Measurements from ENCODE around the gene HLA-G. TPM values are rescaled to one million over a fixed set of nuclear protein-coding genes. Genes with fewer than 3 reads are reported as not detected.
"Not testable (repeated sequence)": the region's sequence is repeated elsewhere in the genome, so short reads cannot be mapped to it uniquely, and the experiment has no call there.

HLA-G gene
- total RNA-seq, 2 experiments from 2014 or later, result 3.0 to 3.8 TPM

GRCh38 chr6:29875257-29875656, 47.6 kb downstream of the HLA-G start:
- no peak for TF ChIP-seq CTCF (IDR thresholded peaks at IDR 0.05)
- POLR2A ChIA-PET, result no interaction called here
- peaks cover 4% of the 10 kb centered on the region for H3K9me3 Mint-ChIP-seq
- intact Hi-C loops (cut with micrococcal nuclease), result no loop called here
- H3K27me3 Mint-ChIP-seq, result no peaks in the 10 kb centered on the region
- H3K27ac Mint-ChIP-seq, result no peak overlapping the region
- H3K4me3 Mint-ChIP-seq, result no peak overlapping the region
- DNase-seq, result no peak
- H3K36me3 Mint-ChIP-seq (ENCODE audit: low read depth), result no peaks in the 10 kb centered on the region
- ATAC-seq, result peak; percentile 65
- CTCF ChIA-PET, result interaction anchor here (1.0 kb wide), 1 partner anchor 10 kb away, joined by 3 read pairs; no protein-coding TSS in a partner anchor
- no peaks in the 10 kb centered on the region for H3K4me1 Mint-ChIP-seq (ENCODE audit: low read depth)

GRCh38 chr6:29875734-29876133, 48.1 kb downstream of the HLA-G start:
- H3K27ac Mint-ChIP-seq; H3K4me1 Mint-ChIP-seq (ENCODE audit: low read depth); H3K27me3 Mint-ChIP-seq; intact Hi-C loops (cut with micrococcal nuclease); DNase-seq; H3K4me3 Mint-ChIP-seq; ATAC-seq; POLR2A ChIA-PET; H3K36me3 Mint-ChIP-seq (ENCODE audit: low read depth); H3K9me3 Mint-ChIP-seq: not testable (repeated sequence)
- CTCF ChIA-PET, result interaction anchor here (1.0 kb wide), 1 partner anchor 10 kb away, joined by 3 read pairs; no protein-coding TSS in a partner anchor

Other genes with a start within 250 kb of the HLA-G start
- not detected for gene OR2H2, start 242.7 kb upstream of the HLA-G start, total RNA-seq
- 10 to 100 TPM; 10.8 to 10.9 TPM for gene GABBR1, start 194.6 kb upstream of the HLA-G start, total RNA-seq
- gene MOG, start 170.7 kb upstream of the HLA-G start, total RNA-seq, result not detected
- not detected for gene ZFP57, start 146.7 kb upstream of the HLA-G start, total RNA-seq
- 100 to 1,000 TPM; 172 TPM for gene HLA-F, start 104.4 kb upstream of the HLA-G start, total RNA-seq
- gene HLA-A, start 114.7 kb downstream of the HLA-G start, total RNA-seq, result 1,000 to 10,000 TPM; 1,275 to 1,335 TPM
- 10 to 100 TPM; 53.0 to 58.1 TPM for gene POLR1H, start 233.4 kb downstream of the HLA-G start, total RNA-seq
- 10 to 100 TPM; 33.8 to 34.1 TPM for gene PPP1R11, start 239.4 kb downstream of the HLA-G start, total RNA-seq
- gene RNF39, start 247.9 kb downstream of the HLA-G start, total RNA-seq, result not detected